SK-N-SH treated with all-trans-retinoic acid at 6 μM for 48 hours (cell line): ENCODE measurements around the gene FSTL3.

Experiments
- ATAC-seq: fragments of 200-7000 bp; cut with Tn5 transposase; 3 replicates; pipeline ENCODE4 v1.9.1; 2020; ENCODE audit warnings: mild to moderate bottlenecking, moderate library complexity
- ARNTL ChIP-seq: fragments of 450-650 bp; formaldehyde crosslinking; IDR thresholded peaks from 2 replicates; pipeline ENCODE4 v1.5.0; 2020; ENCODE audit warnings: low read depth, mild to moderate bottlenecking, moderate library complexity, borderline replicate concordance
- BACH2 ChIP-seq: fragments of 250-450 bp; sonication (Bioruptor Pico); IDR thresholded peaks from 2 replicates; pipeline ENCODE4 v1.9.0; 2021; ENCODE audit warnings: mild to moderate bottlenecking, borderline replicate concordance
- CSDC2 ChIP-seq: fragments of 250-450 bp; sonication (Bioruptor Pico); IDR thresholded peaks from 2 replicates; pipeline ENCODE4 v1.5.0; 2020; ENCODE audit warnings: mild to moderate bottlenecking, moderate library complexity
- ESRRG ChIP-seq: fragments of 250-450 bp; sonication (Bioruptor Pico); IDR thresholded peaks from 2 replicates; pipeline ENCODE4 v1.6.1; 2021; ENCODE audit warnings: mild to moderate bottlenecking
- GLIS3 ChIP-seq: fragments of 250-450 bp; sonication (Bioruptor Pico); IDR thresholded peaks from 2 replicates; pipeline ENCODE4 v1.5.0; 2020; ENCODE audit warnings: mild to moderate bottlenecking, moderate library complexity
- ISL1 ChIP-seq: fragments of 250-450 bp; sonication (Bioruptor Pico); IDR thresholded peaks from 2 replicates; pipeline ENCODE4 v2.1.2; 2022; ENCODE audit warnings: mild to moderate bottlenecking, moderate library complexity
- OSR1 ChIP-seq: fragments of 250-450 bp; sonication (Bioruptor Pico); IDR thresholded peaks from 2 replicates; pipeline ENCODE4 v1.8.0; 2022; ENCODE audit warnings: moderate library complexity, mild to moderate bottlenecking, inconsistent platforms
- RARB ChIP-seq: fragments of 250-450 bp; sonication (Bioruptor Pico); IDR thresholded peaks from 2 replicates; pipeline ENCODE4 v1.8.0; 2021; ENCODE audit warnings: mild to moderate bottlenecking, moderate library complexity
- SNAI2 ChIP-seq: fragments of 250-450 bp; sonication (Bioruptor Pico); IDR thresholded peaks from 2 replicates; pipeline ENCODE4 v1.5.0; 2020; ENCODE audit warnings: mild to moderate bottlenecking, moderate library complexity
- TCF4 ChIP-seq: fragments of 250-450 bp; sonication (Bioruptor Pico); IDR thresholded peaks from 2 replicates; pipeline ENCODE4 v1.8.0; 2021; ENCODE audit warnings: mild to moderate bottlenecking, moderate library complexity, borderline replicate concordance
- TOX ChIP-seq: fragments of 250-450 bp; sonication (Bioruptor Pico); IDR thresholded peaks from 2 replicates; pipeline ENCODE4 v1.8.0; 2021; ENCODE audit warnings: mild to moderate bottlenecking, moderate library complexity, borderline replicate concordance
- ZC3H10 ChIP-seq: fragments of 250-450 bp; sonication (Bioruptor Pico); IDR thresholded peaks from 2 replicates; pipeline ENCODE4 v1.5.1; 2021; ENCODE audit warnings: mild to moderate bottlenecking, moderate library complexity
- ZFP3 ChIP-seq: fragments of 250-450 bp; sonication (Bioruptor Pico); IDR thresholded peaks from 2 replicates; pipeline ENCODE4 v1.5.0; 2020; ENCODE audit warnings: mild to moderate bottlenecking, moderate library complexity
- ZNF565 ChIP-seq: fragments of 450-650 bp; formaldehyde crosslinking; conservative IDR thresholded peaks from 2 replicates; pipeline ENCODE4 v1.5.0; 2020; ENCODE audit warnings: low read depth, mild to moderate bottlenecking, moderate library complexity
- ZNF70 ChIP-seq: fragments of 450-650 bp; formaldehyde crosslinking; IDR thresholded peaks from 2 replicates; pipeline ENCODE4 v1.5.0; 2020; ENCODE audit warnings: mild to moderate bottlenecking, moderate library complexity
- TF ChIP-seq, protein P1 (sequence below): fragments of 250-450 bp; sonication (Bioruptor Pico); IDR thresholded peaks from 2 replicates; pipeline ENCODE4 v1.8.0; 2020; ENCODE audit warnings: mild to moderate bottlenecking, moderate library complexity, borderline replicate concordance
- TF ChIP-seq, protein P2 (sequence below): fragments of 250-450 bp; sonication (Bioruptor Pico); IDR thresholded peaks from 2 replicates; pipeline ENCODE4 v1.8.0; 2021; ENCODE audit warnings: low read depth, mild to moderate bottlenecking, moderate library complexity, borderline replicate concordance
- TF ChIP-seq, protein P3 (sequence below): fragments of 250-450 bp; sonication (Bioruptor Pico); IDR thresholded peaks from 2 replicates; pipeline ENCODE4 v1.5.1; 2021; ENCODE audit warnings: mild to moderate bottlenecking, moderate library complexity
- TF ChIP-seq, protein P4 (sequence below): fragments of 250-450 bp; sonication (Bioruptor Pico); IDR thresholded peaks from 2 replicates; pipeline ENCODE4 v1.5.1; 2020; ENCODE audit warnings: low read depth, mild to moderate bottlenecking, moderate library complexity
- TF ChIP-seq, protein P5 (sequence below): fragments of 250-450 bp; sonication (Bioruptor Pico); IDR thresholded peaks from 2 replicates; pipeline ENCODE4 v1.5.0; 2020; ENCODE audit warnings: mild to moderate bottlenecking, moderate library complexity

The FSTL3 gene

DNA sequence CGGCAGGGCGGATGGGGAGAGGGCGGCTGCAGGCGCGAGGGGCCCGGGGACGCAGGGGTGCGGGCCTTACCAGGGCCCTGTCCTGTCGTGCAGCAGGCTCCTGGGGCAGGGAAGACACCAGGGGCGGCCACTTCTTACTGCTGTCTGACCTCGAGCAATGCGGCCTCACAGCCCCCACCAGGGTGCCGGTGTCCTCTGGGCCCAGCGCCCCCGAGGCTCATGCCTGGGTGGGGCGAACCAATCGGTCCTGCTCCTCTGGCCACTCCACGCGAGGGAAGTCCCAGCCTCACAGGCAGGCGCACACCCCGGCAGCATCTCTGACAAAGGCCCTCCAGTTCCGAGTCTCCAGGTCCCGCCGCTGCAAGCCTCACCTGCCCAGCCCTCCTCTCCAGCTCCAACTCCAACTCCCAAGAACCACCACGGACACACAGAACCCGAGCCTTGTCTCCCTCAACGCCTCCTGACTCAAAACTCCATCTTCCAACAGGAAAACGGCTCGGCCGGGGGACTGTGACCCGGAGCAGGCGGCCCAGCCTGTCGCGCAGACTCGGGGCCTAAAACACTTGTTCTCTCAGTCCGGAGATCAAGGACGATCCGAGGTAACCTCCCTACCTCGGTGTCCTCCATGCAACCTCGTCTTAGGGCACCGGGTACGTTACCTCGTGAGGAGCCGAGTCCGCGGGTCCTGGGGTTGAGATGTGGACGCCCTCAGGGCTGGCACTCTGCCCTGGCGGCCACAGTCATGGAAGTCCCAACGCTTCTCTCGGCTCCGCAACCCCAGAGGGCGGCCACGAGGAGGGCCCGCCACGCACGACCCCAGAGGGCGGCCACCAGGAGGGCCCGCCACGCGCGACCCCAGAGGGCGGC, 30.0 kb upstream of the FSTL3 start:
- TF ChIP-seq, protein P1, sequence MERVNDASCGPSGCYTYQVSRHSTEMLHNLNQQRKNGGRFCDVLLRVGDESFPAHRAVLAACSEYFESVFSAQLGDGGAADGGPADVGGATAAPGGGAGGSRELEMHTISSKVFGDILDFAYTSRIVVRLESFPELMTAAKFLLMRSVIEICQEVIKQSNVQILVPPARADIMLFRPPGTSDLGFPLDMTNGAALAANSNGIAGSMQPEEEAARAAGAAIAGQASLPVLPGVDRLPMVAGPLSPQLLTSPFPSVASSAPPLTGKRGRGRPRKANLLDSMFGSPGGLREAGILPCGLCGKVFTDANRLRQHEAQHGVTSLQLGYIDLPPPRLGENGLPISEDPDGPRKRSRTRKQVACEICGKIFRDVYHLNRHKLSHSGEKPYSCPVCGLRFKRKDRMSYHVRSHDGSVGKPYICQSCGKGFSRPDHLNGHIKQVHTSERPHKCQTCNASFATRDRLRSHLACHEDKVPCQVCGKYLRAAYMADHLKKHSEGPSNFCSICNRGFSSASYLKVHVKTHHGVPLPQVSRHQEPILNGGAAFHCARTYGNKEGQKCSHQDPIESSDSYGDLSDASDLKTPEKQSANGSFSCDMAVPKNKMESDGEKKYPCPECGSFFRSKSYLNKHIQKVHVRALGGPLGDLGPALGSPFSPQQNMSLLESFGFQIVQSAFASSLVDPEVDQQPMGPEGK (CRISPR knock-in tag) = no peak
- TF ChIP-seq ARNTL (CRISPR knock-in tag) = no peak
- TF ChIP-seq SNAI2 (CRISPR knock-in tag) = no peak
- ATAC-seq = no peak

DNA sequence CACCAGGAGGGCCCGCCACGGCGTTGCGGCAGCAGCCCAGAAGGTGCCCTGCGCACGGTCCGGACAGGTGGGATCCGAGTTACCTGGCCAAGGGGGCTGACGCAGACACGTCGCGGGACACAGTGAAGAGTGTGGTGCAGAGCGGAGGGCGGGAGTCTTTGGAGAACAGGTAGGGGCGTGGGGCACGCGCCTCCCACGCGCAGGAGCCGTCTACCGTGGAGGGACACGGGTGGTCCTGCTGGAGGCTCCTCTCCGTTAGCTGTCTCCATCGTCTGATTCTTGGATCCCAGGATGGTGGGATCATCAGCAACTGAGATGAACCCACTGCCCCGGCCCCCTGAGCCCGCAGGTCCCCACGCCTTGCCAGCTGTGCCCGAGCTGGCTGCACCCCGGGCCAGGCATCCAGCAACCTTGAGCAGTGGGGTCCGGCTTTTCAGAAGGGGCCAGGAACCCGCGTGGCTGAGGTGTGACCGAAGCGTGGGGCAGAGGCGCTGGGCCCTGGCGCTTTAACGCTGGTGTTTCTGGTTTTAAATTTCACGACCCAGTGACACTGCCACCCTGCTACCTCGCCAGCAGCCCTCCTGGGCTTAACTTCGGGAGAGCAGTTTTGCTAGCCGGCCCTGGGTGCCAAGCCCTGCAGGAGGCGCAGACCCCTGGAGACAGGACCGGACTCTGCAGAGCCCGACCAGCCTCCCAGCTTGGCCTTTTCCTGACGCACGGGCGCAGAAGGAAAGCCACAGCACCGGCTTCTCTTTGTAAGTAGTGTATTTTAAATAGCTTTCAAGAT, 29.2 kb upstream of the FSTL3 start:
- TF ChIP-seq, protein P2, sequence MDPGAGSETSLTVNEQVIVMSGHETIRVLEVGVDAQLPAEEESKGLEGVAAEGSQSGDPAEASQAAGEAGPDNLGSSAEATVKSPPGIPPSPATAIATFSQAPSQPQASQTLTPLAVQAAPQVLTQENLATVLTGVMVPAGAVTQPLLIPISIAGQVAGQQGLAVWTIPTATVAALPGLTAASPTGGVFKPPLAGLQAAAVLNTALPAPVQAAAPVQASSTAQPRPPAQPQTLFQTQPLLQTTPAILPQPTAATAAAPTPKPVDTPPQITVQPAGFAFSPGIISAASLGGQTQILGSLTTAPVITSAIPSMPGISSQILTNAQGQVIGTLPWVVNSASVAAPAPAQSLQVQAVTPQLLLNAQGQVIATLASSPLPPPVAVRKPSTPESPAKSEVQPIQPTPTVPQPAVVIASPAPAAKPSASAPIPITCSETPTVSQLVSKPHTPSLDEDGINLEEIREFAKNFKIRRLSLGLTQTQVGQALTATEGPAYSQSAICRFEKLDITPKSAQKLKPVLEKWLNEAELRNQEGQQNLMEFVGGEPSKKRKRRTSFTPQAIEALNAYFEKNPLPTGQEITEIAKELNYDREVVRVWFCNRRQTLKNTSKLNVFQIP (CRISPR knock-in tag) = no peak
- TF ChIP-seq, protein P3, sequence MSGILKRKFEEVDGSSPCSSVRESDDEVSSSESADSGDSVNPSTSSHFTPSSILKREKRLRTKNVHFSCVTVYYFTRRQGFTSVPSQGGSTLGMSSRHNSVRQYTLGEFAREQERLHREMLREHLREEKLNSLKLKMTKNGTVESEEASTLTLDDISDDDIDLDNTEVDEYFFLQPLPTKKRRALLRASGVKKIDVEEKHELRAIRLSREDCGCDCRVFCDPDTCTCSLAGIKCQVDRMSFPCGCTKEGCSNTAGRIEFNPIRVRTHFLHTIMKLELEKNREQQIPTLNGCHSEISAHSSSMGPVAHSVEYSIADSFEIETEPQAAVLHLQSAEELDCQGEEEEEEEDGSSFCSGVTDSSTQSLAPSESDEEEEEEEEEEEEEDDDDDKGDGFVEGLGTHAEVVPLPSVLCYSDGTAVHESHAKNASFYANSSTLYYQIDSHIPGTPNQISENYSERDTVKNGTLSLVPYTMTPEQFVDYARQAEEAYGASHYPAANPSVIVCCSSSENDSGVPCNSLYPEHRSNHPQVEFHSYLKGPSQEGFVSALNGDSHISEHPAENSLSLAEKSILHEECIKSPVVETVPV (CRISPR knock-in tag) = no peak
- no peak for TF ChIP-seq TCF4
- TF ChIP-seq, protein P4, sequence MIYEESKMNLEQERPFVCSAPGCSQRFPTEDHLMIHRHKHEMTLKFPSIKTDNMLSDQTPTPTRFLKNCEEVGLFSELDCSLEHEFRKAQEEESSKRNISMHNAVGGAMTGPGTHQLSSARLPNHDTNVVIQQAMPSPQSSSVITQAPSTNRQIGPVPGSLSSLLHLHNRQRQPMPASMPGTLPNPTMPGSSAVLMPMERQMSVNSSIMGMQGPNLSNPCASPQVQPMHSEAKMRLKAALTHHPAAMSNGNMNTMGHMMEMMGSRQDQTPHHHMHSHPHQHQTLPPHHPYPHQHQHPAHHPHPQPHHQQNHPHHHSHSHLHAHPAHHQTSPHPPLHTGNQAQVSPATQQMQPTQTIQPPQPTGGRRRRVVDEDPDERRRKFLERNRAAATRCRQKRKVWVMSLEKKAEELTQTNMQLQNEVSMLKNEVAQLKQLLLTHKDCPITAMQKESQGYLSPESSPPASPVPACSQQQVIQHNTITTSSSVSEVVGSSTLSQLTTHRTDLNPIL = no peak
- no peak for TF ChIP-seq ISL1 (CRISPR knock-in tag)
- TF ChIP-seq ESRRG (CRISPR knock-in tag) = no peak
- TF ChIP-seq RARB (CRISPR knock-in tag) = no peak
- TF ChIP-seq OSR1 (CRISPR knock-in tag) = no peak
- no peak for TF ChIP-seq ARNTL (CRISPR knock-in tag)
- TF ChIP-seq, protein P5, sequence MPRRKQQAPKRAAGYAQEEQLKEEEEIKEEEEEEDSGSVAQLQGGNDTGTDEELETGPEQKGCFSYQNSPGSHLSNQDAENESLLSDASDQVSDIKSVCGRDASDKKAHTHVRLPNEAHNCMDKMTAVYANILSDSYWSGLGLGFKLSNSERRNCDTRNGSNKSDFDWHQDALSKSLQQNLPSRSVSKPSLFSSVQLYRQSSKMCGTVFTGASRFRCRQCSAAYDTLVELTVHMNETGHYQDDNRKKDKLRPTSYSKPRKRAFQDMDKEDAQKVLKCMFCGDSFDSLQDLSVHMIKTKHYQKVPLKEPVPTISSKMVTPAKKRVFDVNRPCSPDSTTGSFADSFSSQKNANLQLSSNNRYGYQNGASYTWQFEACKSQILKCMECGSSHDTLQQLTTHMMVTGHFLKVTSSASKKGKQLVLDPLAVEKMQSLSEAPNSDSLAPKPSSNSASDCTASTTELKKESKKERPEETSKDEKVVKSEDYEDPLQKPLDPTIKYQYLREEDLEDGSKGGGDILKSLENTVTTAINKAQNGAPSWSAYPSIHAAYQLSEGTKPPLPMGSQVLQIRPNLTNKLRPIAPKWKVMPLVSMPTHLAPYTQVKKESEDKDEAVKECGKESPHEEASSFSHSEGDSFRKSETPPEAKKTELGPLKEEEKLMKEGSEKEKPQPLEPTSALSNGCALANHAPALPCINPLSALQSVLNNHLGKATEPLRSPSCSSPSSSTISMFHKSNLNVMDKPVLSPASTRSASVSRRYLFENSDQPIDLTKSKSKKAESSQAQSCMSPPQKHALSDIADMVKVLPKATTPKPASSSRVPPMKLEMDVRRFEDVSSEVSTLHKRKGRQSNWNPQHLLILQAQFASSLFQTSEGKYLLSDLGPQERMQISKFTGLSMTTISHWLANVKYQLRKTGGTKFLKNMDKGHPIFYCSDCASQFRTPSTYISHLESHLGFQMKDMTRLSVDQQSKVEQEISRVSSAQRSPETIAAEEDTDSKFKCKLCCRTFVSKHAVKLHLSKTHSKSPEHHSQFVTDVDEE (CRISPR knock-in tag) = no peak
- no peak for TF ChIP-seq SNAI2 (CRISPR knock-in tag)
- TF ChIP-seq, protein P1 (CRISPR knock-in tag) = no peak
- TF ChIP-seq TOX (CRISPR knock-in tag) = no peak
- no peak for TF ChIP-seq GLIS3 (CRISPR knock-in tag)
- TF ChIP-seq ZNF565 (CRISPR knock-in tag) = no peak
- TF ChIP-seq ZC3H10 (CRISPR knock-in tag) = no peak
- TF ChIP-seq BACH2 = no peak
- no peak for TF ChIP-seq CSDC2 (CRISPR knock-in tag)
- TF ChIP-seq ZFP3 = no peak
- TF ChIP-seq ZNF70 (CRISPR knock-in tag) = no peak
- ATAC-seq = no peak
